T47D (cell line): ENCODE data around the gene RETREG3.

Experiments
- DNase-seq, 2 experiments: peaks; one replicate each; pipeline versions ENCODE4 v3.0.0 to v3.0.0-alpha.2; 2011 to 2012; ENCODE audit warnings: low read depth in 1 of 2, low spot score in 1 of 2
- JUND ChIP-seq: IDR thresholded peaks from 2 replicates; pipeline ENCODE4 v1.6.1; 2012; ENCODE audit warnings: low read depth
- in situ Hi-C: cut with HindIII; loops from 2 replicates; pipeline ENCODE4 v1.10.0; 2016; ENCODE audit warnings: low sequenced_read_pairs, low pct_unique_long_range_greater_than_20kb

The RETREG3 gene

DNA sequence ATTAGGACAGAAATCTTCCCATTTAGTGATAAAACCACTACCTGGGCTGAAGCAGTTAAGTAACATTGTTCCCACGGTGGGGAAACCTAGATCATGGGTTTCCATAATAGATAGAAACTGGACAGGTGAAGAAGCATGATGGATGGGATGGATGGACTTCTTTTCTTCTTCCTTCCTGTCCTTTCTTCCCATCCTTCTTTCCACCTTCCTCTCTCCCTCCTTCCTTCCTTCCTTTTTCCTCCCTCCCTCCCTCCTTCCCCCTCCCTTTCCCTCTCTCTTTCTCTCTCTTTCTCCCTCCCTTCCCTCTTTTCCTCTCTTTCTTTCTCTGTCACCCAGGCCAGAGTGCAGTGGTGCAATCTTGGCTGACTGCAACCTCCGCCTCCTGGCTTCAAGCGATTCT is 34.7 kb downstream of the RETREG3 start:
- TF ChIP-seq JUND, result no peak
- in situ Hi-C loops, result no loop called here
- DNase-seq, result no peak

DNA sequence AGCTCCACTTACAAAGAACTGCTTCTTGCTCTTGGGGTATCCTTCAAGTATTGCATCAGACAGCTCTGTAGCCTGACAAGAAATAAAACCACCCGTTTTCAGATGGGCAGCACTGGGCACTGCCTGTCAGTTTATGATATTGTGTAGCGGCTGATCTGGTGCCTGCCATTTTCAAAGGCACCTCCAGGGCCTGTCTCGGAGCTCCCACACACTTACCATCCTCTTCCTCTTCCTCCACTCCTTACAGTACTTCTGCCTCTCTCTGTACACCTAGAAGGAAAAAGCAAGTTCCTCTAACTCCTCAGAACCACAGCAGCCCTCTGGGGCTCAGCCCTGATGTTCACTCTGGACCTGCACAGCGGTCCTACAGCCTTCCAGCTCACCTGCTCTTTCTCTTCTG is 36.1 kb downstream of the RETREG3 start:
- TF ChIP-seq JUND, result no peak
- DNase-seq, result no peak
- in situ Hi-C loops, result no loop called here

DNA sequence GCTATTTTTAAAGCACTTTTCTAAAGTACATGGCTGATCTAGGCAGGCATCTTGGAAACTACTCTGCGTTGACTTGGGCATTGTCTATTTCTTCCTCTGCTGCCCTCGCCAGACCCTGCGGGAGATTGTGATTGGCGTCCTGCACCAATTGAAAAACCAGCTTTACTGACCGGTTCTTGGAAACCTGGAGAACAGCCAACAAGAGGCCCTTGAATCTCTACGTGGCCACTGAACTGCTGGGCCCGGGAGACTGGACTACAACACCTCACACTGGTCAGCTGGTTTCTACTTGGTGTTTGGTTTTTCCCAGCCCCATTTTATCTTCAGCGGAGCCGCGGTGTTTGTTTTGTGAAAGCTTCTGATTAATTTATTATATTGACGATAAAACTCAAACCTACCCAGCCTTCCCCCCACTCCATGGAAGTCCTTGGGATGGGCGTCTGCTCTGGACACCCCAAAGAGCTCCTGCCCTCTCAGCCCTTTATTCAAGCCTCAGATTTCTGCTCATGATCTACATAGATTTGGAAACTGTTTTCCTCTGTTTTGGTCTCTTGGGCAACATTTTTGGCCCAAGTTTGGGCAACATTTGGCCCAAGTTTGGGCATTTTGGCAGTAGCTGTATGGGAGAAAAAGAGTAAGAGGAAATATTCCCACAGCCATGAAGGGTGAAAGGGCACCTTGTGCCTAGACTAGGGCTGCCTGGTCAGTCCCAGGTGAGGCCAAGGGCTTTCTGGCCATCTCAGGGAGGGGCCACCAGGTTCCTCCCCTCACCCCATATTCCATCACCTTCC is 37.5 kb downstream of the RETREG3 start:
- TF ChIP-seq JUND, result no peak
- DNase-seq, result peak in 1 of 2 experiments; percentile 78
- in situ Hi-C loops, result no loop called here

DNA sequence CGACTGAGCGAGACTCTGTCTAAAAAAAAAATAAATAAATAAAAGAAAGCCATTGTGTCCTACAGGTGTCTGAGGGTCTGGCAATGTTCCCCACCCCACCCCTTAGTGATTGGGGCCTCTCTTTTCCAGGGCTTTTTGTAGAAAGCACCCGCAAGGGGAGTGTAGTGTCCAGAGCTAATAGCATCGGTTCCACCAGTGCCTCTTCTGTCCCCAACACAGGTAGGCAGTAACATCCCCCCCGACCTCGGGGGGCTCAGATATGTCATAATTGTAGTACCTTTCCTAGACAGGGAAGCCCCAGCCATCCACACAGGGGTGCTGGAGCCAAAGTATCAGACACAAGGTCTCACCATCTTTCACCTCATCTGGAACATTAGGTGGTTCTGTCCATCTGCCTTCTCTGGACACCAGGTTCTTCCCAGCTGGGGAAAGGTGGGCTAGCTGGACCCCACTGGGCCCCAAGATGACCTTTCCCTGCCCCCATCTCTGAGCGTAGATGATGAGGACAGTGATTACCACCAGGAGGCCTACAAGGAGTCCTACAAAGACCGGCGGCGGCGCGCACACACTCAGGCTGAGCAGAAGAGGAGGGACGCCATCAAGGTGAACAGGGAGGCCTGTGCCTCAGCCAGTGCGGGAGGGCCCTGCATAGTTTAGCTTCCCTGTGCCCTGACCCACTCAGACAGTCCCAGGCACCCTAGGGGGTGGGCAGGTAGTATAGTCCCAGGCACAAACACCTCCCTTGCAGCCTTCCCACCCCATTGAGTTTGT is 40.6 kb downstream of the RETREG3 start:
- in situ Hi-C loops, result no loop called here

DNA sequence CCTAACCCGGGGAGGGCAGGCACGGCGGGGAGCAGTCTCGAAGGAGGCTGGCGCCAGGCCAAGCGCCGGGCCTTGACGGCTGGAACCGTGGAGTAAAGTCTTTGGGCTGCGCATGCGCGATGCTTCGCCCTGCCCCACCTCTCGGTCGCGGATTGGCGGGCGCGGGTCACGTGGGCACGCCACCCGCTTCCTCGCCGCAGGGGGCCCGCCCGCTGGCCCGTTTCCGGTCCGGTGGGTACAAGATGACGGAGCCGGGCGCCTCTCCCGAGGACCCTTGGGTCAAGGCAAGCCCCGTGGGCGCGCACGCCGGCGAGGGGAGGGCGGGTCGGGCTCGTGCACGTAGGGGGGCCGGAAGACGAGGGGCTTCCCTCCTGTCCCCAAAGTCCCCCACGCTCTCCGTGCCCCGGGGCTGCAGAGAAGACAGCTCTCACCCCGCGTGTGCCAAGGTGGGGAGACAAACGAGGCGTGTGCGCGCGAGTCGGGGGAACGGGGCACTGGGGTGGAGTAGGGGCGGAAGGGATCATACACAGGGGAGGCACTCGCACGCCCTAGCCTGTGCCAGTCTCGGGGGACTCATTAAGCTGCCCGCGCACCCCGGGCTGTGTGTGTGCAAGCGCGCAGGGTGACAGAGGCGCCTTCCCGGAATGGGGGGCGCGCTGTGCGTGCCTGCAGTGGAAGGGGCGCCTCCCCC is 42.1 kb downstream of the RETREG3 start, which contains the start of gene MLX:
Gene MLX, plus strand, starts transcription at position 218 of the 691 bp plus-strand sequence. Its CDS starts 25 bp downstream, at position 243.
- peak; percentile 96 to 100 for DNase-seq
- TF ChIP-seq JUND, result no peak
- in situ Hi-C loops, result no loop called here

More for the DNA sequence above, 40.6 kb downstream of the RETREG3 start:
- DNase-seq, result no peak
- no peak for TF ChIP-seq JUND

DNA sequence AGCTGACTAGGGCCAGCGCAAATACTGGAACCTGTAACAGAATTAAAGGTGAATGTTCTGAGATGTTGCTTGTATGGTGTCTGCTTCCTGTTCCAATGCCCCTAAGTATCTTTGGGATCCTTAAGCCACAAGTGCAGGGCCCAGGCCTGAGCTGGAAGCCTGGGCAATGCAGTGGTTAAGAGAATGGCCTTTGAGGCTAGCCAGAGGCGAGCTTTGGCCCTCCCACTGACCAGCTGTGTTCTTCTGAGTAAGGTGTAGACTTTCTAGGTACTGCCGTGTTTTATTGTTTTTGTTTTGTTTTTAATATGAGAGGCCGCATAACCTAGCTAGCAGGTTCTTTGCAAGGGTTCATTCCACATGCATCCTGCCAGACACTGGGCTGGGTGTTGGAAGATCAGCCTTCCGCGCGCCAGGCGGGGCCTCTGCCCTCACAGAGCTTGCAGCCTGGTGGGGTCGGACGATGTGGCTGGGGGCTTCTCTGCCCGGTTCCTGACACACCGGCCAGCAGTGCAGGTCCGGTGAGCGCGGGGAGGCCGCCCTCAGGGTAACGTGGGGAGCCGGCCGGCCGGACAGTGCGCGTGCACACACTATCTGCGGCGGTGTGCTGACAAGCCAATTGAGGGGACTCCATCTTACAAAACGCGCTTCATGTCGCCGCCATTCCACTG is 42.8 kb downstream of the RETREG3 start:
- in situ Hi-C loops, result no loop called here
- no peak for DNase-seq

DNA sequence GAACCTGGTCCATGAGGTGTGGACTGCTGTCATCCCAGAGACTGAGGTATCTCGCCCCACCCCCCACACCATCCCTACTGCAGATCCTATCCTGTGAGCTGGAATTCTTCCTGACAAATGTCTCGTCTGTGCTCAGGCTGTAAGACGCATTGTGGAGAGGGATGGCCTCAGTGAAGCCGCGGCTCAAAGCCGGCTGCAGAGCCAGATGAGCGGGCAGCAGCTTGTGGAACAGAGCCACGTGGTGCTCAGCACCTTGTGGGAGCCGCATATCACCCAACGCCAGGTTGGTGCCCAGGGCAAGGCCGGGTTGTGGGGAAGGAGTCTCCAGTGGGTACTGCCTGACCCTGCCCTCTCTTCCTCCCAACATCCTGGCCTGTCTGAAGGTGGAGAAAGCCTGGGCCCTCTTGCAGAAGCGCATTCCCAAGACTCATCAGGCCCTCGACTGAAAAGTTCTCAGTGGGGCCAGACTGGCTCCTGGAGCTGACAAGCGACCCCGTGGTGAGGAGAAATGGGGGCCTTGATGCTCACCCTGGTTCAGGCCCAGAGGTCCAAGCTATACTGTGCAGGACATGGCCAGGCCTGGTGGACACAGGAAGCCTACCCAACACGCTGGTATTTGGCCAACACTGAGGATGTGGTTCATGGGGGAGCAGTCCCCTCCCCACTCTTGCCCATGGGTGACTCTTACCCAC is 43.5 kb downstream of the RETREG3 start:
- no peak for TF ChIP-seq JUND
- in situ Hi-C loops, result no loop called here
- DNase-seq, result no peak

More for the DNA sequence above, 42.8 kb downstream of the RETREG3 start:
- TF ChIP-seq JUND, result no peak

DNA sequence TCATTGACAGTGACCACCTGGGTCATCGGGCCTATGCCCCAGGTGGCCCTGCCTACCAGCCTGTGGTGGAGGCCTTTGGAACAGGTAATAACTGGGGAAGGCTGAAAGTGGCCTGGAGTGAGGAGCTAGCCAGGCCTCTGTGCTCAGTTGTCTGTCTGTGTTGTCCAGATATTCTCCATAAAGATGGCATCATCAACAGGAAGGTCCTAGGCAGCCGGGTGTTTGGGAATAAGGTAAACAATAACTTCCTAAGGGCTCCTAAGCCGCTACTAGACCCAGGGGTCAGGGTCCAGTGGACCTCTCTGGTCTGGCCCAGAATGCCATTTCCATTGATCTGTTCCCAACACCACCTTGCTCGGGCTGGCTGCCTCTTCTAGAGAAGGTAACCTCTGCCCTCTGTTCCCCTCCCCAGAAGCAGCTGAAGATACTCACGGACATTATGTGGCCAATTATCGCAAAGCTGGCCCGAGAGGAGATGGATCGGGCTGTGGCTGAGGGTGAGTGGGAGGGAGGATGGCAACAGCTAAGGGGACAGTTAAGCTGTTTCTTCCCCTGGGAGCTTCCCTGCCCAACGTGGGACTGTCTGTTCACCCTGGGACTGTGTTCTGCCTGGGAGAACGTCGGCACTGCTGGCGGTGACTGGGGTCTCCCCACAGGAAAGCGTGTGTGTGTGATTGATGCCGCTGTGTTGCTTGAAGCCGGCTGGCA is 44.2 kb downstream of the RETREG3 start:
- no peak for DNase-seq
- no peak for TF ChIP-seq JUND
- in situ Hi-C loops, result no loop called here

DNA sequence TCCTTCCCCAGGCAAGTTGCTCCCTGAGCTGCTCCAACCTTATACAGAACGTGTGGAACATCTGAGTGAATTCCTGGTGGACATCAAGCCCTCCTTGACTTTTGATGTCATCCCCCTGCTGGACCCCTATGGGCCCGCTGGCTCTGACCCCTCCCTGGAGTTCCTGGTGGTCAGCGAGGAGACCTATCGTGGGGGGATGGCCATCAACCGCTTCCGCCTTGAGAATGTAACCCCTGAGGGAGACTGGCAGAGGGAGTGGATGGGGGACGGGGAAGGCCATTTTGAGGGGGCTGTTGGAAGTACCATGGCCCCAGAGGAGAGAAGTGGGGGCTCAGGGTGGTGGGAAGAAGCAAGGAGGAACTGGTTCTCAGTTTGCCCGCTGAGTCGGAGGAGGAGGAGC is 45.2 kb downstream of the RETREG3 start:
- in situ Hi-C loops, result no loop called here
- no peak for TF ChIP-seq JUND
- DNase-seq, result no peak

DNA sequence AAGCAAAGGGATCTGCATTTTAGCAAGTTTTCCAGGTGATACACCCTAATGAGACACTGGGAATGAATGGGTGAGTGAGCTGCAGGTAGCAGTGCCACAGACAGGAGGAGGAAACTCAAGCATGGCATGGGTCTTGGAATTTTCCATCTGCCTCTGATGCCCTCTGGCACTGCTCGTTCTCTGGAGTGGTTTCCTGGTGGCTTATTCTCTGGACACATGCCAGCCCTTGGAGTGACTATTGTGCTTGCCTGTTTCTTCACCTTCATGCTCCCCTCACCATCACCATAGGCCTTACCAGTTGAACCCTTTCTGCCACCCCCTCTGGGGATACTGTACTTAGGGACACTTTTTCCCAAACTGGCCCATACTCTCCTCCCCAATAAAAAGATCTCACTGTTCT is 45.6 kb downstream of the RETREG3 start:
- in situ Hi-C loops, result no loop called here
- peak in 1 of 2 experiments; percentile 84 for DNase-seq
- TF ChIP-seq JUND, result no peak

DNA sequence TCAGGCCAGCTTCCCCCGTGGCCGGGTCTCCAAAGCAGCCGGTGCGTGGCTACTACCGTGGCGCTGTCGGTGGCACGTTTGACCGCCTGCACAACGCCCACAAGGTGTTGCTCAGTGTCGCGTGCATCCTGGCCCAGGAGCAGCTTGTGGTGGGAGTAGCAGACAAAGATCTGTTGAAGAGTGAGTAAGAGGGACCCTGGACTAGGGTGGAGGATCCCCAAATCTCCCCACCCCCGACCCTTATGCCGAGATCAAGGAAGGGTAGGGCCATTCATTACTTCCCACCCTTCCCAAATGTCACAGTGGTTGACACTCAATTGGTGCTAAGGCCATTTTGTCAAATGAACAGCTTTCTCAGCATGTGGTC is 46.0 kb downstream of the RETREG3 start:
- no peak for TF ChIP-seq JUND
- in situ Hi-C loops, result no loop called here
- no peak for DNase-seq
